H1 (cell line): Measurements from ENCODE around the gene FMO4. TPM values are rescaled to one million over a fixed set of nuclear protein-coding genes. Genes with fewer than 3 reads are reported as not detected.

Experiments
- CTCF ChIA-PET: fragments of 300-600 bp; sonication (Branson Sonifier 250); formaldehyde crosslinking; loops from one replicate; lab custom pipeline; 2021; ENCODE audit not compliant: partially characterized antibody; lab: Charles Lee
- POLR2A ChIA-PET: fragments of 300-600 bp; sonication (Branson Sonifier 250); formaldehyde crosslinking; loops from one replicate; lab custom pipeline; 2021; ENCODE audit warnings: inconsistent platforms; ENCODE audit not compliant: partially characterized antibody; lab: Charles Lee
- DNase-seq, 2 experiments: peaks; one replicate each; pipeline versions ENCODE4 v3.0.0 to v3.0.0-alpha.2; 2010 to 2022; ENCODE audit warnings: low spot score in 2 of 2, low read depth in 1 of 2, mixed read lengths in 1 of 2
- FAIRE-seq: peaks from 2 replicates; lab custom pipeline; 2011; peaks lifted over from hg19 to GRCh38; lab: Jason Lieb, UNC
- H2AFZ ChIP-seq: 2 replicates; pipeline ENCODE4 v1.8.1; 2012; ENCODE audit warnings: low read length, inconsistent platforms
- H2AK5ac ChIP-seq: 2 replicates; pipeline ENCODE4 v1.6.1; 2013; ENCODE audit warnings: low read depth, low read length
- H2BK120ac ChIP-seq: replicated peaks from 2 replicates; pipeline ENCODE3; 2013; ENCODE audit warnings: low read depth, low read length, inconsistent platforms
- H2BK12ac ChIP-seq: 2 replicates; pipeline ENCODE4 v1.6.1; 2013; ENCODE audit warnings: low read depth, low read length
- H2BK15ac ChIP-seq: 2 replicates; pipeline ENCODE4 v1.6.1; 2013; ENCODE audit warnings: low read length
- H2BK20ac ChIP-seq: 2 replicates; pipeline ENCODE4 v1.6.1; 2013; ENCODE audit warnings: low read length
- H2BK5ac ChIP-seq: 2 replicates; pipeline ENCODE4 v1.6.1; 2013; ENCODE audit warnings: low read depth, low read length
- H3K14ac ChIP-seq: 2 replicates; pipeline ENCODE4 v1.6.1; 2013; ENCODE audit warnings: inconsistent platforms; ENCODE audit not compliant: insufficient read length
- H3K18ac ChIP-seq: 2 replicates; pipeline ENCODE4 v1.6.1; 2013; ENCODE audit warnings: low read length; ENCODE audit errors: extremely low read depth
- H3K23ac ChIP-seq: 2 replicates; pipeline ENCODE4 v1.6.1; 2013; ENCODE audit warnings: inconsistent platforms; ENCODE audit not compliant: insufficient read length
- H3K23me2 ChIP-seq: 2 replicates; pipeline ENCODE4 v1.6.1; 2013; ENCODE audit warnings: low read depth, low read length
- H3K27ac ChIP-seq: 2 replicates; pipeline ENCODE4 v1.6.1; 2011; ENCODE audit warnings: low read depth, low read length, inconsistent platforms
- H3K27me3 ChIP-seq, 4 experiments: replicated peaks in 1 of 4; 1 replicate in 1 of 4; 2 replicates in 3 of 4; pipeline versions ENCODE4 v1.6.1 to v1.8.1; 2011 to 2013; ENCODE audit warnings: low read length in 3 of 4, mild to moderate bottlenecking in 3 of 4, inconsistent platforms in 2 of 4, mixed read lengths in 2 of 4, moderate library complexity in 1 of 4; ENCODE audit not compliant: control insufficient read depth in 3 of 4, insufficient read depth in 3 of 4; ENCODE audit errors: extremely low read depth in 1 of 4
- H3K36me3 ChIP-seq, 4 experiments: 2 replicates each; pipeline versions ENCODE4 v1.6.1 to v1.8.1; 2011 to 2013; ENCODE audit warnings: mild to moderate bottlenecking in 4 of 4, low read length in 3 of 4, moderate library complexity in 2 of 4, control low read depth in 1 of 4, inconsistent platforms in 1 of 4; ENCODE audit not compliant: insufficient read depth in 4 of 4, control insufficient read depth in 2 of 4
- H3K4ac ChIP-seq: replicated peaks from 2 replicates; pipeline ENCODE3; 2013; ENCODE audit warnings: low read length, low read depth, mixed read lengths, inconsistent platforms; ENCODE audit not compliant: insufficient read length
- H3K4me1 ChIP-seq, 4 experiments: replicated peaks in 1 of 4; 1 replicate in 1 of 4; 2 replicates in 3 of 4; pipeline versions ENCODE4 v1.6.1 to v1.8.1; 2011 to 2013; ENCODE audit warnings: low read length in 3 of 4, inconsistent platforms in 2 of 4, mixed read lengths in 1 of 4; ENCODE audit not compliant: insufficient read depth in 4 of 4, control insufficient read depth in 3 of 4
- H3K4me2 ChIP-seq, 2 experiments: 2 replicates each; pipeline versions ENCODE4 v1.6.1 to v1.8.1; 2011 to 2013; ENCODE audit warnings: low read depth in 2 of 2, low read length in 2 of 2, control low read depth in 1 of 2, inconsistent platforms in 1 of 2, mild to moderate bottlenecking in 1 of 2; ENCODE audit not compliant: insufficient read depth in 1 of 2
- H3K4me3 ChIP-seq, 4 experiments: fragments of 200-600, 300-600 bp in 1 of 4; sonication (generic), shearing (Covaris generic), sonication (Bioruptor Twin) in 1 of 4; 2 replicates each; pipeline versions ENCODE4 v1.5.1 to v1.8.1; 2011 to 2016; ENCODE audit warnings: low read length in 4 of 4, low read depth in 3 of 4, control low read depth in 2 of 4, inconsistent platforms in 2 of 4, mild to moderate bottlenecking in 2 of 4, mixed read lengths in 1 of 4, moderate library complexity in 1 of 4; ENCODE audit not compliant: insufficient read depth in 2 of 4; ENCODE audit errors: extremely low read depth in 1 of 4
- H3K56ac ChIP-seq: replicated peaks from 2 replicates; pipeline ENCODE3; 2013; ENCODE audit warnings: low read depth, mild to moderate bottlenecking, mixed read lengths, low read length, inconsistent platforms; ENCODE audit not compliant: insufficient read length
- H3K79me1 ChIP-seq: 2 replicates; pipeline ENCODE4 v1.6.1; 2013; ENCODE audit warnings: low read depth, low read length, control low read depth
- H3K79me2 ChIP-seq, 2 experiments: 2 replicates each; pipeline versions ENCODE4 v1.6.1 to v1.8.1; 2012 to 2013; ENCODE audit warnings: low read length in 2 of 2, mild to moderate bottlenecking in 2 of 2, inconsistent platforms in 1 of 2; ENCODE audit not compliant: insufficient read depth in 2 of 2, control insufficient read depth in 1 of 2
- H3K9ac ChIP-seq, 4 experiments: replicated peaks in 1 of 4; 1 replicate in 1 of 4; 2 replicates in 3 of 4; pipeline versions ENCODE4 v1.6.1 to v1.8.1; 2011 to 2013; ENCODE audit warnings: low read depth in 3 of 4, low read length in 3 of 4, control low read depth in 2 of 4, mild to moderate bottlenecking in 2 of 4, moderate library complexity in 2 of 4, inconsistent platforms in 1 of 4; ENCODE audit errors: extremely low read depth in 1 of 4
- H3K9me3 ChIP-seq, 2 experiments: 2 replicates each; pipeline versions ENCODE4 v1.6.1 to v1.8.1; 2012 to 2013; ENCODE audit warnings: mild to moderate bottlenecking in 2 of 2, moderate library complexity in 2 of 2, control low read depth in 1 of 2, inconsistent platforms in 1 of 2, low read depth in 1 of 2, low read length in 1 of 2, mixed read lengths in 1 of 2; ENCODE audit not compliant: insufficient read depth in 2 of 2
- H4K20me1 ChIP-seq, 2 experiments: replicated peaks in 1 of 2; 2 replicates each; pipeline versions ENCODE3 to v1.8.1; 2011 to 2013; ENCODE audit warnings: inconsistent platforms in 2 of 2, low read length in 2 of 2, mild to moderate bottlenecking in 1 of 2; ENCODE audit not compliant: insufficient read depth in 2 of 2, control insufficient read depth in 1 of 2
- H4K5ac ChIP-seq: 2 replicates; pipeline ENCODE4 v1.6.1; 2013; ENCODE audit warnings: low read length, low read depth, mixed read lengths, inconsistent platforms; ENCODE audit not compliant: insufficient read length
- H4K8ac ChIP-seq: 2 replicates; pipeline ENCODE4 v1.8.0; 2013; ENCODE audit warnings: mild to moderate bottlenecking, moderate library complexity, low read length, inconsistent platforms; ENCODE audit not compliant: insufficient read depth; ENCODE audit errors: extremely low read depth
- H4K91ac ChIP-seq: replicated peaks from 2 replicates; pipeline ENCODE3; 2013; ENCODE audit warnings: low read length, mixed read lengths, inconsistent platforms; ENCODE audit not compliant: insufficient read length
- CEBPB ChIP-seq: IDR thresholded peaks from 2 replicates; pipeline ENCODE4 v1.6.1; 2012; ENCODE audit warnings: low read depth, low read length
- CREB1 ChIP-seq: IDR thresholded peaks from 2 replicates; pipeline ENCODE4 v1.6.1; 2012; ENCODE audit warnings: inconsistent platforms
- WGBS, 2 experiments: shearing (Covaris generic) in 1 of 2; methylation state at CpG; one replicate each; pipeline versions ENCODE4 v1.1.6 to v1.1.7; 2013 to 2015; ENCODE audit warnings: low lambda C conversion rate in 2 of 2, mixed read lengths in 2 of 2, inconsistent platforms in 1 of 2, low coverage in 1 of 2, missing lambda C conversion rate in 1 of 2; ENCODE audit not compliant: insufficient replicate concordance in 2 of 2, insufficient coverage in 1 of 2, insufficient read length in 1 of 2; ENCODE audit errors: extremely low coverage in 1 of 2, missing lambda C conversion rate in 1 of 2; 5-methylcytosine and 5-hydroxymethylcytosine counted together
- polyA plus RNA-seq, 7 experiments: library from polyadenylated mRNA; depleted of rRNA in 3 of 7; stranded (reverse) in 5 of 7; unstranded in 2 of 7; fragments of >200 nt in 5 of 7; fragments of 200-250 nt in 2 of 7; gene quantifications; 1 replicate in 5 of 7; 2 replicates in 1 of 7; 4 replicates in 1 of 7; pipeline versions ENCODE4 v1.2.1 to v1.2.3, GENCODE V29; 2011 to 2013; ENCODE audit warnings: missing spikeins in 2 of 7, mixed read lengths in 2 of 7
- total RNA-seq: library from RNA; stranded (reverse); fragmentation: NEBNext Ultra II Directional; extraction: Animal tissue kit (Norgen Biotek cat#: 25700); gene quantifications from 2 replicates; pipeline ENCODE4 v1.2.1, GENCODE V29; 2021

The FMO4 gene
- total and polyA plus RNA-seq, 2 of the 8 experiments (the other 6 are each of a cell fraction or from before 2014, with no cell fraction given): 1.5 to 2.3 TPM

DNA sequence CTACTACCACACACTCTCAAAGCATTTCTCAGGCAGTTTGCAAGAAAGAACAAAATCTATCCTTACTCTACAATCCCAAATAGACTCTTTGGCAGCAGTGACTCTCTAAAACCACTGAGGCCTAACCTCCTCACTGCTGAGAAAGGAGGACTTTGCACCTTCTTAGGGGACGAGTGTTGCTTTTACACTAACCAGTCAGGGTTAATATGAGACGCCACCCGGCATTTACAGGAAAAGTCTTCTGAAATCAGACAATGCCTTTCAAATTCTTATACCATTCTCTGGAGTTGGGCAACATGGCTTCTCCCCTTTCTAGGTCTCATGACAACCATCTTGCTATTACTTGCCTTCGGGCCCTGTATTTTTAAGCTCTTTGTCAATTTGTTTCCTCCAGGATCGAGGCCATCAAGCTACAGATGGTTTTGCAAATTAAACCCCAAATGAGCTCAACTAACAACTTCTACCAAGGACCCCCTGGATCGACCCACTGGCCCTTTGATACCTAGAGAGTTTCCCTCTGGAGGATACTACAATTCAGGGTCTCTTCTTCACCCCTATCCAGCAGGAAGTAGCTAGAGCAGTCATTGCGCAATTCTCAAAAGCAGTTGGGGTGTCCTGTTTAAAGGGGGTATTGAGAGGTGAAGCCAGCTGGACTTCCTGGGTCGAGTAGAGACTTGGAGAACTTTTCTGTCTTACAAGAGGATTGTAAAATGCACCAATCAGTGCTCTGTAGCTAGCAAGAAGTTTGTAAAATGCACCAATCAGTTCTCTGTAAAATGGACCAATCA is 2.0 kb upstream of the FMO4 start:
- no peaks in the 10 kb centered on the region for H3K79me2 ChIP-seq
- H3K56ac ChIP-seq: no peak overlapping the region
- no peak overlapping the region for H2BK120ac ChIP-seq
- no peak overlapping the region for H2BK15ac ChIP-seq
- no peak overlapping the region for H3K4me3 ChIP-seq
- TF ChIP-seq CREB1 (no peak), CEBPB (peak; percentile 85)
- WGBS, 2 experiments: 91% methylated on average over 8 of the region's 8 CpGs; no CpG with 5 or more reads in 1 of the 2 experiments
- H2AK5ac ChIP-seq: no peak overlapping the region
- H3K4me1 ChIP-seq: peaks cover 0 to 6% (median 2%) of the 10 kb centered on the region in 4 experiments; a peak in 4 of 7 replicates
- H4K8ac ChIP-seq: no peak overlapping the region
- H4K20me1 ChIP-seq: no peaks in the 10 kb centered on the region
- H3K27ac ChIP-seq: no peak overlapping the region
- H3K27me3 ChIP-seq: no peaks in the 10 kb centered on the region
- no peak overlapping the region for H2BK5ac ChIP-seq
- ChIA-PET CTCF (interaction anchor here (0.6 to 3.2 kb wide), 24 partner anchors 10 to 623 kb away, joined by 3 to 78 read pairs (median 6); partner anchors contain the start of gene FMO1), POLR2A (no interaction called here)
- H4K5ac ChIP-seq: no peak overlapping the region
- no peak overlapping the region for H3K18ac ChIP-seq
- no peaks in the 10 kb centered on the region for H3K9me3 ChIP-seq
- no peak overlapping the region for H3K23ac ChIP-seq
- H4K91ac ChIP-seq: peak overlapping the region; percentile 30
- no peak overlapping the region for H3K4ac ChIP-seq
- H3K9ac ChIP-seq: no peak overlapping the region
- H3K79me1 ChIP-seq: no peaks in the 10 kb centered on the region
- no peak overlapping the region for H3K14ac ChIP-seq
- H3K23me2 ChIP-seq: no peaks in the 10 kb centered on the region
- no peak overlapping the region for H2BK12ac ChIP-seq
- DNase-seq (no peak), FAIRE-seq (no peak)
- H2BK20ac ChIP-seq: peak overlapping the region; percentile 9; the same call in 1 of the 2 replicates
- H2AFZ ChIP-seq: no peak overlapping the region
- H3K36me3 ChIP-seq: no peaks in the 10 kb centered on the region; a peak in 1 of 8 replicates
- H3K4me2 ChIP-seq: no peak overlapping the region
